Esophagus muscularis mucosa (tissue), 4 donors: ENCODE measurements around the gene FNBP1. TPM values are rescaled to one million over a fixed set of nuclear protein-coding genes. Genes with fewer than 3 reads are reported as not detected.

Source experiments
- DNase-seq: peaks from one replicate; pipeline ENCODE4 v3.0.0-alpha.2; 2017; ENCODE audit errors: extremely low spot score
- H3K27ac ChIP-seq, 4 donors: fragments of 200-600 bp; sonication (generic); replicated peaks in 1 of 4; 1 replicate in 3 of 4; 2 replicates in 1 of 4; pipeline ENCODE4 v1.5.1; 2016 to 2019; ENCODE audit warnings: mild to moderate bottlenecking in 1 of 4
- H3K27me3 ChIP-seq, 4 donors: fragments of 200-600 bp; sonication (generic); one replicate each; pipeline versions ENCODE4 v1.5.1 to v1.6.0; 2016 to 2019
- H3K36me3 ChIP-seq, 4 donors: fragments of 200-600 bp; sonication (generic); one replicate each; pipeline ENCODE4 v1.5.1; 2016 to 2019
- H3K4me1 ChIP-seq, 4 donors: fragments of 200-600 bp; sonication (generic); one replicate each; pipeline ENCODE4 v1.5.1; 2016 to 2019
- H3K4me3 ChIP-seq, 4 donors: fragments of 200-600 bp; sonication (generic); 1 replicate in 2 of 4; 2 replicates in 2 of 4; pipeline ENCODE4 v1.5.1; 2016 to 2019; ENCODE audit warnings: mild to moderate bottlenecking in 4 of 4, moderate library complexity in 1 of 4
- H3K9me3 ChIP-seq, 4 donors: fragments of 200-600 bp; sonication (generic); 1 replicate in 3 of 4; 2 replicates in 1 of 4; pipeline ENCODE4 v1.5.1; 2016 to 2019
- CTCF ChIP-seq, 3 experiments: fragments of 200-600 bp in 2 of 3; fragments of 450-650 bp in 1 of 3; sonication (generic) in 2 of 3; IDR thresholded peaks; one replicate each; pipeline ENCODE4 v1.5.1; 2017 to 2019; ENCODE audit warnings: antibody characterized with exemption in 3 of 3, mild to moderate bottlenecking in 2 of 3, moderate library complexity in 1 of 3
- EP300 ChIP-seq: sonication (generic); formaldehyde crosslinking; IDR thresholded peaks from one replicate; pipeline ENCODE4 v1.6.1; 2017; ENCODE audit warnings: antibody characterized with exemption
- POLR2A ChIP-seq: fragments of 450-650 bp; IDR thresholded peaks from one replicate; pipeline ENCODE4 v1.6.1; 2017; ENCODE audit warnings: antibody characterized with exemption, moderate library complexity, mild to moderate bottlenecking, low read depth
- POLR2AphosphoS5 ChIP-seq, 2 donors: sonication (generic); formaldehyde crosslinking; IDR thresholded peaks; one replicate each; pipeline ENCODE4 v1.6.1; 2017; ENCODE audit warnings: antibody characterized with exemption in 2 of 2
- WGBS: methylation state at CpG from one replicate; pipeline ENCODE4 v1.1.5; 2018; 5-methylcytosine and 5-hydroxymethylcytosine counted together
- intact Hi-C: fragments of 100-400 bp; cut with DNase I; formaldehyde crosslinking; loops from one replicate; pipeline ENCODE4 v1.15.1; 2023
- total RNA-seq, 4 donors: library from RNA; depleted of rRNA; stranded (reverse); fragments of >200 nt; gene quantifications; one replicate each; pipeline versions ENCODE4 v1.1.0 to v1.2.1, GENCODE V29; 2016

The FNBP1 gene
- total RNA-seq, 4 donors from 2014 or later, result 177 to 317 (median 254) TPM

GRCh38 chr9:129865668-129866320 is 177.2 kb downstream of the FNBP1 start:
- no peak overlapping the region for H3K27ac ChIP-seq
- no peaks in the 10 kb centered on the region for H3K4me1 ChIP-seq
- no peak overlapping the region for H3K4me3 ChIP-seq
- peaks cover 38 to 91% (median 73%) of the 10 kb centered on the region in 4 donors for H3K36me3 ChIP-seq
- no peak for TF ChIP-seq CTCF (IDR thresholded peaks at IDR 0.05)
- TF ChIP-seq POLR2A, result no peak
- TF ChIP-seq POLR2AphosphoS5 (IDR thresholded peaks at IDR 0.05), result no peak
- no peak for TF ChIP-seq EP300
- WGBS, result 75% methylated on average over 14 of the region's 14 CpGs
- no peaks in the 10 kb centered on the region for H3K9me3 ChIP-seq
- H3K27me3 ChIP-seq, result no peaks in the 10 kb centered on the region
- intact Hi-C loops, result no loop called here
- DNase-seq, result no peak

- peaks cover 41 to 96% (median 77%) of the 10 kb centered on the region in 4 donors for H3K36me3 ChIP-seq
- no peak overlapping the region for H3K27ac ChIP-seq
- no peak for DNase-seq
- H3K4me1 ChIP-seq, result no peaks in the 10 kb centered on the region
- H3K4me3 ChIP-seq, result no peak overlapping the region
- WGBS, result 36% methylated on average over 5 of the region's 11 CpGs
- no peaks in the 10 kb centered on the region for H3K9me3 ChIP-seq
- intact Hi-C loops, result no loop called here
- H3K27me3 ChIP-seq, result no peaks in the 10 kb centered on the region
- TF ChIP-seq POLR2A, result no peak
- TF ChIP-seq CTCF (IDR thresholded peaks at IDR 0.05), result no peak
- no peak for TF ChIP-seq EP300
Observed at GRCh38 chr9:129864991-129865647, 177.9 kb downstream of the FNBP1 start.

GRCh38 chr9:129863059-129863690 is 179.8 kb downstream of the FNBP1 start:
- Histone ChIP-seq H3K4me3 (no peak overlapping the region), H3K27me3 (no peaks in the 10 kb centered on the region), H3K36me3 (peaks cover 49 to 96% (median 79%) of the 10 kb centered on the region in 4 donors), H3K9me3 (no peaks in the 10 kb centered on the region), H3K27ac (no peak overlapping the region), H3K4me1 (no peaks in the 10 kb centered on the region)
- TF ChIP-seq POLR2AphosphoS5 (IDR thresholded peaks at IDR 0.05), result no peak
- no peak for TF ChIP-seq EP300
- no peak for TF ChIP-seq CTCF (IDR thresholded peaks at IDR 0.05)
- TF ChIP-seq POLR2A, result no peak
- DNase-seq, result no peak
- intact Hi-C loops, result no loop called here
- 66% methylated on average over 10 of the region's 14 CpGs for WGBS

GRCh38 chr9:129861447-129861827 is 181.6 kb downstream of the FNBP1 start:
- no peak overlapping the region for H3K4me3 ChIP-seq
- no peak overlapping the region for H3K27ac ChIP-seq
- intact Hi-C loops, result no loop called here
- WGBS, result 96% methylated on average over 11 of the region's 12 CpGs
- TF ChIP-seq POLR2A (no peak), CTCF (IDR thresholded peaks at IDR 0.05) (no peak), EP300 (no peak), POLR2AphosphoS5 (IDR thresholded peaks at IDR 0.05) (no peak)
- H3K27me3 ChIP-seq, result no peaks in the 10 kb centered on the region
- no peaks in the 10 kb centered on the region for H3K9me3 ChIP-seq
- no peak for DNase-seq
- H3K4me1 ChIP-seq, result no peaks in the 10 kb centered on the region
- H3K36me3 ChIP-seq, result peaks cover 54 to 96% (median 84%) of the 10 kb centered on the region in 4 donors
